Fibroblast of skin of right biceps (primary cell): ENCODE results near the gene TNS3.

ENCODE experiments used
- DNase-seq: peaks from one replicate; pipeline ENCODE4 v3.0.0-alpha.2; 2013

The TNS3 gene

DNA sequence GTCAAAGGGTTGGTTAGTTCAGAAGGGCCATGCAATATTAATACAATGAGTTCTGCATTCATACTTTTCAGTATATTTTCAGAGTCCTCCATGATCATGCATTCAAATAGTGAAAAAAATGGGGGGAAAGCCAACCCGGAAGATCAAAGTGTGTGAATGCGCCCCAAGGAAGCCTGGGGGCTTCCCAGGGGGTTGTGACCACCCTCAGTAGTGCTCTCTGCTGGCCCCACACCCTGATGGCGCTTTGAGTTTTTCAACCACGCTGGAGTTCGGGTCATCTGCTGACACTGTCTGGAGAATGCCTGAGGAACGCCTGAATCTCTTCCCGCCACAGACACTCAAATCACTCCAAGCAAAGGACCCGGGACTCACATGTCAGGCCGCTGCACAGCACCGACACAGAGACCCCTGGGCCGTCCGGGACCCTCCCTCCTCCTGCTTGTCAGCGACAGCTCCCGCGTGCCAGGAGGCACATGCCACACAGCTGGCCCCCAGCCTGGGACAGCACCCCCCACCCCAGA, 1.0 kb downstream of the TNS3 start:
- peak; percentile 46 for DNase-seq

GRCh38 chr7:47580175-47580706, 1.7 kb downstream of the TNS3 start:
- DNase-seq, result peak; percentile 54

- no peak for DNase-seq
These were observed 2.5 kb downstream of the TNS3 start for GRCh38 chr7:47579458-47579857.

DNA sequence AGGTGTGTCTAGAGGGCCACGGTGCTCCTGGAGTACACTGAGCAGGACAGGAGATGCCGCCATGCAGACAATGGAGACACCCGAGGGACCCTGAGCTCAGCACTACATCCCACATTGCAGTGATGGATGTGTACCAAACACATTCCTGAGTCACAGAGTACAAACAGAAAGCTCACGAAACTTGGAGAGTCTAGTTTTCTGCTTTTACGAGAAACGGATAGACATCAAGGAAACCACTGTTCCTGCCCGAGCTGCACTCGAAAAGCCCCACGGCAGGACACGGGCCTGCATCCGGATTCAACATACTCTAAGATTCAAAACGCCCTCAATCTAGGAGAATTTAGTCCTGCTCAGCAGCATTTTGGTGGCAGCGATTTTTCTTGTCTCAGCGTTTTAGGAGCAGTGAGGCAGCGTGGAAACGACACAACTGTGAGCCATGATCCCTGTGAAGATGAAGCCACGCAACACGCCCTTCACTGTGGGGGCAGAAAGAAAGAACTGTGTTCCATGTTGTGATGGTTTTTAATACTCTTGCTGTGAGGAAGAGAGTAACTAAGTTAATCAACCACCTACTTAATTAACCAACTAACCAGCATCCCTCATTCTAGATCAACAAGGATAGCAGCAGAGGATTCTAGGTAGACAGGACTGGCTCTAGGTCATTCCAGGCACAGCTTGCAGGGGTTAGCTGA, 3.2 kb downstream of the TNS3 start:
- DNase-seq, result peak; percentile 88

DNA sequence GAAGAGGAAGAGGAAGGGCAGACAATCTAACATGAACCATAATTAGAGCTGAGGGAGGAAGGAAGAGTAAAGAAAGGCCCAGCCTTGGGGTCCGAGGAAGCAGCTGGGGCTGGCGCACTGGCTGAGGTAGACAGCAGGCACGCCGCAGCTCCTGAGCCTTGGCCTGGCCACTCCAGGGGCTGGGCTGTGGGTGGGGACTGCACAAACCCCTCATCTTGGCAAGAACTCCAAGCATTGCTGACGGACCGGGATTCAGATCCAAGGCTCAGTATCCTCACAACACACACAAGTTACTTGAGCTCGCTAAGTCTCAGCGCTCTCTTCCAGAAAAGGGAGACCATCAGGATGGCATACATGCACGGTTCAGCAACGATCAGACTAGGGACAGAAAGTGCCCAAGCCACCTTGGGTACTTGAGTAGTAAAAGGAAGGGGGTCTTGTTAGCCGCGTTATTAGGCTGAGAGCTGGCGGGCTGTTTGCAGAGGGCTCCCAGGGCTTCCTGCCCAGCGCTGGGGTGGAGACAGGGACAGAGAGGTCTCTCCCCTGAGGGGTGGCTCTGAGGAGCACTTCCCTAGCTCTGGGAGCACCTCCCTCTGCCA, 4.5 kb downstream of the TNS3 start:
- DNase-seq, result no peak

DNA sequence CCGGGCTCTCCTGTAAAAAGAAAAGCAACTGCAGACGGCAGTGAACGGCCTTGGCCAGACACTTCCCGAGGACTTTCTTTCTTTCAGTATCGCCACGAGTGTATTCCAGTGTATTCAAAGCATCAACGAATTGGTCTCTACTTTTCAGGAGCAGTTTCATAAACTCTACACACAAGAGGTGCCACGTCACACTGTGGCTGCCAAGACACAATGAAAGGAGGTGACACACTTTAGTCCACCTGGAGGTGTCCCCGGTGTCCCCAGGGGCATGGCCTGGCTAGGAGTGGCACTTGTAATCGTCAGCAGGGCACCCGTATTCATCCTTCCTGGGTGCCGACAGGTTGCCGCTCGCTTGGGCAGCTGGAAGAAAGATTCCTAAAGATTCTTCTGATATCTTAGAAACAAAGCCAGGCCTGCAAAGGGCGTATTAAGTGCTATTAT, 5.0 kb downstream of the TNS3 start:
- no peak for DNase-seq

DNA sequence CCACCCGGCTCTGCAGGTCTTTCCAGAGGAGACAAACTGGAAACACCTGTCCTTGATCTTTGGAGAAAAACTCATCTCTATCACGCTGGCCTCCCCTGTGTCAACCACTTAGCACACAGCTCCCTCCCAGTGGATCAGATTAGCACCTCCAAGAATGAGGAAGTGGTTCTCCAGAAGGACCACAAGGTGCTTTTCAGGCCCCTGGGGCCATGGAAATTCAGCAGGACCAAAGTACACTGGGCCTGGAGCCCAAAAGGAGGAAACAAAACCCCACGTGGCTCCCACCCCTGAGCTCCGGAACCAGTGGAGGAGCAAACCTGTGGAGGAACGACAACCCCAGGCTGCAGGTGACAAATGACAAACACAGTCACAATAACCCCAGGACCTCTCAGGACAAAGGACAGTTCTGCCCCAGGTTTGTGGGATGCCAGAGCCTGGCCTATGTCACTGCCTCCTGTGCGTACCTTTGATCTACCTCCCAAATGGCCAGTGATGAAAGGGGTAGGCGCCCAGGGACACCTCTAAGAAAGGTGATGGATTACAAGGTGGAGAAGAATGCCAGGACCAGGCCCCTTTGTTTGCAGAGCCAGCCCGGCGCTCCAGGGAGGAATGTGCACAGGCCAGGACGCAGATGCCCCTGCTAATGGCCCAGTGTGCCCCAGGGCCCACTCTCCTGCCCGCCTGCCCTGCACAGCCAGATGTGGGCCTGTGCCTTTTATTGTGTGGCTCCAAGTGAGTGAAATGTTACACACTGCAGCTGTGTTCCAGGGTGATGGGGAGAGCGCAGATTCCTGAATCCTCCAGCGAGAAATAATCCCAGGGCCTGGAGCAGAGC, 5.7 kb downstream of the TNS3 start:
- peak; percentile 64 for DNase-seq

DNA sequence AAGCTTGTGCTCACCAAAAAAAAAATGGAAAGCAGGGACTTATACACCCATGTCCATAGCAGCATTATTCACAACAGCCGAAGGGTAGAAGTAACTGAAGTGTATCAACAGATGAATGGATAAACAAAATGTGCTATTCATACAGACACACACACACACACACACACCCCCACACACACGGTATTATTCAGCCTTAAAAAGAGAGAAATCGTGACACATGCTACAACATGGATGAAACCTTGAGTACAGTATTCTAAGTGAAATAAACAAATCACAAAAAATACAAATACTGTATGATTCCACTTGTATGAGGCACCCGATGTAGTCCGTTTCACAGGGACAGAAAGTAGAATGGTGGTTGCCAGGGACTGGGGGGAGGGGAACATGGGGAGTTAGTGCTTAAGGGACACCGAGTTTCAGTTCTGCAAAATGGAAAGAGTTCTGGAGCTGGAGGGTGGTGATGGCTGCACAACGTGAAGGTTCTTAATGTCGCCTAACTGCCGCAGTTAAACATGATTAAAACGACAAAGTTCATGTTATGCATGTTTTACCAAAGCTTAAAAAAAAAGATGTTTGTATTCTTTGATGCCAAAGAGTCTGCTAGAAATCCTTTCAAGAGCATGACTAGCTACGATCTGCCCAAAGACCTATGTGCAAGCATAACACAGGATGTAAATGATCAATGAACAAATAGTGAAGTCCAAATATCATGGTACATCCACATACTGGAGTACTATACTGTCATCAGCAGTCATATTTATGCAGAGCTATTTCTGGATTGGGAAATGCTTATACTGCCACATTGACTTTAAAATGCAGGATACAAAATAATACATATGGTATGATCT, 7.2 kb downstream of the TNS3 start:
- peak; percentile 55 for DNase-seq

DNA sequence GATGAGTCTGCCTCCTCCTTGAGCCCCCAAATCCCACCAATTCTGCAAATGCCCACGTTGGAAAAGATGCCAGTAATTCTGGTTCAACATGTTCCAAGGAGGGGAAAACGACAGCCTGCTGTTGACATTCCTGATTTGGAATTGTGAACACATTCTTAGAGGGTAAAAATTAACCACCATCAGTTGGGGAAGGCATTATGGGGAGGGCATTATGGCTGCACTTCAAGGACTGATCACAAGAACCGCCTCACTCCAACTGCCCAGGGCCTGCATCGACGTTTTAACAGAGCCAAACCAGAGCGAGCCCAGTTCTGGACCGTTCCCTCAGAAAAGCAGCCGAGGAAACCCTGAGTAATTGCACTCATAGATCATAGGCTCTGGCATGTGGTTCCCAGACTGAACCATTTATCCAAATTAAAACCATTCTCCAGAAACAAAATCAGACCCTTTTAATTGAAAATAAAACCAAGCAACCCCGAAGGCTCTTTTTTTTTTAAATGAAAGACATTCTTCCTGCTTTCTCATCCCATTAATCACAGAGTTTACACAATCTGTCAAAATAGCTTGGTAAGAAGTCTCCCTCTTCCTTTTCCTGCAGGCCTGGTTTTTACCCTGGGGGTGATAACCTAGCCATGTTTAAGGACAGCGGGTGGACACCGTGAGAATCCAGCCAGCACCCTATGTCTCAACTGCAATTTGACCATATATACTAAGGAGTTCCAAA, 8.0 kb downstream of the TNS3 start:
- peak; percentile 94 for DNase-seq

- DNase-seq, result no peak
These were observed 8.8 kb downstream of the TNS3 start for GRCh38 chr7:47572939-47573757.

- DNase-seq, result no peak
These were observed 9.8 kb downstream of the TNS3 start for GRCh38 chr7:47572094-47572445.

- DNase-seq, result peak; percentile 71
These were observed 10.4 kb downstream of the TNS3 start for GRCh38 chr7:47571331-47572093.

DNA sequence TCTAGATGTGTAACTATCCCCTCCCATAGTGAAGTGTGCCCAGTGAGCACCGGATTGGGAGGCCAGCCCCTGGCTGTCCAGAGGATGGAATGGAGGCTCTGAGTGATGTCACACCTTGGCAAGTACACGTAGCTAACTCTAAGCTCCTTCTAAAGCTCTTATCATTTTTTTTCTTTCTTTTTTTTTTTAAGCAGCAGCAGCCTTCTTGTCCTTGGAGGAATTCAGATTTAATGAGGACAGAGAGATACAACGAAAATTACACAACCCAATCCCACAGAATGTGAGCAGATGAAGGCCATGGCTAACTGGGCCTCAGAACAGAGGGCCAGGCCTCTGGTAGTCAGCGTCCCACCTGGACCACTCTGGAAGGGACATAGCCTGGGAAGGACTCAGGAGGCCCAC, 11.3 kb downstream of the TNS3 start:
- peak; percentile 52 for DNase-seq

GRCh38 chr7:47568547-47568946, 13.4 kb downstream of the TNS3 start:
- DNase-seq, result no peak

DNA sequence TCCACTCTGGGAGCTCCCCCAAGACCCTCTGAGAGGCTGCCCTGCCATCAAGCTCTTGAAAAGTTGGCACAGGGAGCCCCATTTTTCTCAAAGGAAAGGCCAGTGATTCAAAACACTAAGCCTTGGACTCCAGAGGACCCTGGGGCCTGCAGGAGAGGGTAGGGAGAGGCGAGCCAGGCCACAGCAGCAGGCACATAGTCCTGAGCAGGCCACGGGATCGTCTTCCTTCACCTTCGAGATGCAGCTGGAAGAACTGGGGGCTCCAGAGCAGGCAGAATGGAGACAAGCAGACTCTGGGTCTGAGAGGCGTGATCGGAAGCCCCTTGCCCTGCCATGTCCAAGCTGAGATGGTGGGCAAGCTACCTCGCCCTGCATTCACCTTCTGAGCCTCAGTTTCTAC, 13.9 kb downstream of the TNS3 start:
- DNase-seq, result no peak

DNA sequence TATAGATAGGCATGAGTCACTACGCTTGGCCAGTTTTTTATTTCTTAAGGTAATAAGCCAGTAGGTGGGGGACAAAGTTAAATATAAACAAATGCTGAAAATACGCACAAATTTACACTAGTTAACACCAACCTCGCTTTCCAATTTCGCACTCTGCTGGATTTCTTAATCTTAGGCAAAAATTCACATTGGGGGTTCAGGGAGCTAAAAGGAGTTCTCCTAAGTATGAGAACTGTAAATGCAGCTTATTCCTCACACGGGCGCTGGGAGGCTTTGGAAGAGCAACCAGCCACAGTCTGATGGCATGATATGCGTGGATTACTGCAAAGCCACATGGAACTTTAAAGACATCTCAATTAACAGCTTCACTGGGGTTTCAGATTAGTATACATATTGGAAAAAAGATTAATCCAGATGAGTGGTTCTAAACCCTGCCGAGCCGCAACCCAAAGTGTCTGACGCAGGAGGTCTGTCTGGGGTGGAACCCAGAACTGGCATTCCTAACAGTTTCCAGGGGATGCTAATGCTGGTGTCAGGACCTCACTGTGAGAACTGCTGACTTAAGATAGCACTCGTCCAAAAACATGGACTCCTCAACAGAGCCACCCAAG, 16.2 kb downstream of the TNS3 start:
- no peak for DNase-seq

GRCh38 chr7:47563521-47563920, 18.4 kb downstream of the TNS3 start:
- no peak for DNase-seq

DNA sequence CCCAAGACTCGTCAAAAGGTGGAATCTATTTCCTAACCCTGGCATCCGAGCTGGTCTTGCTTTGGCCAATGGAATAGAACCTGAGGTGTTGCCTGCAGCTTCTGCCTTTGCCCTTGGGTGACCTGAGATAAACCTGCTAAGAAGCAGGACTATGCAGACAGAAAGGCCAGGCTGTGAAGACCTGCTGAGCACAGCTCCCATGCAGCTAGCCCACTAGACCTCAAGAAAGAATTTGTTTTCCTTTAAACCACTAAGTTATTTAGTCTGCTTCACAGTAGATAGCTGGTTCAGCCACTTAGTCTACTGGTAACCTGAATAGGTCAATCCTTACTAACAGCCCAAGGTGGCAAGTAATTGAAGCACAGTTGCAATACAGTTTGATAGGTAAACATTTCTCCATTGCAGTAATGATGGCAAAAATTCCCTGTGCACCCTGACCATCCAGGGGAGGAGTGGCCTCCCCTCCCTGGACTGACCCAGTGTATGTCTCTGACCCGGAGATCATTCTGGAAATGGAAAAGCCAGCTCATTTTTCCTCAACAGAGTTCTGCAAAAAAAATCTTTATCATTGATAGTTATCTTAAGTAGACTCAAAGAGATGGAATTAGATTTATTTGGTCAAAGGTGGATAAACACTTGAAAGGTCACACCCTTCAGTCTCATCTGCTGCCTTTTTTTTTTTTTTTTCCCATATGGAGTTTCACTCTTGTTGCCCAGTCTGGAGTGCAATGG, 20.0 kb downstream of the TNS3 start:
- no peak for DNase-seq
